GM18520 (cell line): ENCODE data around the gene TLR3.
"Not testable (repeated sequence)": the region's sequence is repeated elsewhere in the genome, so short reads cannot be mapped to it uniquely, and the experiment has no call there.

Source experiments
- ATAC-seq: cut with Tn5 transposase; IDR thresholded peaks from one replicate; pipeline ENCODE4 v1.9.1; 2021; ENCODE audit not compliant: unreplicated experiment

TLR3 gene

DNA sequence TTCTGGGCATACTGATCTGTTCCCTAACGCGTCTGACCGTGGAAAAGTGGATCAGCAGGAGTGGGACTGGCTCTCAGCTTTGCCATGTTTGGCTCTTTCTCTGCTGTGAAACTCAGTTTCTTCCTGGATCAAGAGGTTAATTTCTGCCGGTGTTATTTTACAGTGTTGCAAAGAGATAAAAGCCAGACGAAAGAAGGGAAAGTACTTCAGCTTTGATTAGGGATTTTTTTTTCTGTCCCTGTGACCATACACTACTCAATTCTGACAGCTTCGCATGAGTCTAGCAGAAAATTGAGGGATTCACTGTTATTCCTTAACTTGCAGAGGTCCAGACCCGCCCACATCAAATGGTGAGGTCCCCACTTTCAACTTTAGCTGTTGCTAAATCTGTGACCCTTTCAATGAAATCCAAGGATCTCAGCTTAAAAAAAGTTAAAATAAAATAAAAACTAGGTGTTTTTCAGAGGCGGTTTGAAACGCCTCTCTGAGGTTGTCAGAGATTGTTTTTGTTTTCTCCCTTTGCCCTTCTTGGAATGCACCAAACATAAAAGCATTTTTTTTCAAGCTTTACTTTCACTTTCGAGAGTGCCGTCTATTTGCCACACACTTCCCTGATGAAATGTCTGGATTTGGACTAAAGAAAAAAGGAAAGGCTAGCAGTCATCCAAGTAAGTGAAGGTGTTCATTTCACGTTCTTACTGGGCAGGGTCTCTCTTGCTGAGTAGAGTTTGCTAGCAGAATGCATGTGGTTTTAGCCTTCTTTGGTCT, at the start of gene TLR3:
TSS of gene TLR3 (plus strand) at position 576 of the 768 bp plus-strand sequence. CDS start 7,464 bp downstream, outside the sequence.
- ATAC-seq: no peak

GRCh38 chr4:186019269-186019668, 49.7 kb upstream of the TLR3 start:
- ATAC-seq: no peak

- ATAC-seq: no peak
Observed at GRCh38 chr4:186020106-186020792, 48.7 kb upstream of the TLR3 start.

GRCh38 chr4:186020793-186021407, 48.1 kb upstream of the TLR3 start:
- ATAC-seq: no peak

DNA sequence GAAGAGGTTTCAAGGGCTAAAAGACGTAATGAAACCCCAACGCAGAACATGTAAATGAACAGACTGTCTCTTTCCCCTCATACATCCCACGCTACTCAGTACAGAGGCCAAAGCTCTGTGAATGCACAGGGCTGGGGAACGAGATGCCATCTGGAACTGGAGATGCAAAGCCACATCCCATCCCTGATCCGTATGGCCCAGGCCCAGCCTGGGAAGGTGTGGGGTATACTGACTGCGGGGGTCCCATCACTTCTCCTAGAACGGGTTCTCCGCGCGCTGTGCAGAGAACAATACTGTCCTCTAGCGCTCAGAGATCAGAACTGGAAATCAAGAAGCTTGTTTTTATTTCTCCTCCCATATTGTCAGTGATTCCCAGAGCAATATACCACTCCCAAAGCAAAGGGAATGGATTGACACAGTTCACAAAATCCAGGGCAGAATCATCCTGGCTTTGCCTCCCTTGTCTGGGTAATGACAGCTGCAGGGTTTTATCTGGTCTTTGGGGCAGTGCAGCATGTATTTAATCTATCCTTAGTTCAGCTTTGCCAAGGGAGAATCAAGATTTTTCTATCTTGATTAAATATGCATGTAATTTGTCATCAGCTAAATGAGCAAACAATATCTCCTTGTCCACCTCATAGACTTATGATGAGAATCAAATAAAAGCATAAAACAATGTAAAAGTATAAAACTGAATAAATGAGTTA, 47.3 kb upstream of the TLR3 start:
- ATAC-seq: no peak

GRCh38 chr4:186023975-186024374, 45.0 kb upstream of the TLR3 start:
- ATAC-seq: no peak

GRCh38 chr4:186024637-186025407, 44.1 kb upstream of the TLR3 start:
- ATAC-seq: no peak

- no peak for ATAC-seq
Observed at GRCh38 chr4:186025408-186025690, 43.6 kb upstream of the TLR3 start.

DNA sequence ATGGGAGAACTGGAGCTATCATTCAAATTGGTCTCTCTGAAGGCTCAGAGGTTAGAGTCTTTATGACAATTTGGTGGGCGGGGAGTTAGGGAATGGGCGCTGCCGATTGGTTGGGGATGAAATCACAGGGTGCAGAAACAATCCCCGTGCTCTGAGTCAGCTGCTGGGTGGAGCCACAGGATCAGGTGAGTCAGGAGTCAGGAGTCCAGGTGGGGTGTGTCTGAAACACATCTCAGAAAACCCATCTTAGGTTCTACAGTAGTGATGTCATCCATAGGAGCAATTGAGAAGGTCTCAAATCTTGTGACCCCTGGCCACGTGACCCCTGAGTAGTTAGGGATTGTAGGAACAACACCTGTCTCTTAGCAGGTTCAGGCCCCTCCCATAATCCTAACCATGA, 41.6 kb upstream of the TLR3 start:
- no peak for ATAC-seq

DNA sequence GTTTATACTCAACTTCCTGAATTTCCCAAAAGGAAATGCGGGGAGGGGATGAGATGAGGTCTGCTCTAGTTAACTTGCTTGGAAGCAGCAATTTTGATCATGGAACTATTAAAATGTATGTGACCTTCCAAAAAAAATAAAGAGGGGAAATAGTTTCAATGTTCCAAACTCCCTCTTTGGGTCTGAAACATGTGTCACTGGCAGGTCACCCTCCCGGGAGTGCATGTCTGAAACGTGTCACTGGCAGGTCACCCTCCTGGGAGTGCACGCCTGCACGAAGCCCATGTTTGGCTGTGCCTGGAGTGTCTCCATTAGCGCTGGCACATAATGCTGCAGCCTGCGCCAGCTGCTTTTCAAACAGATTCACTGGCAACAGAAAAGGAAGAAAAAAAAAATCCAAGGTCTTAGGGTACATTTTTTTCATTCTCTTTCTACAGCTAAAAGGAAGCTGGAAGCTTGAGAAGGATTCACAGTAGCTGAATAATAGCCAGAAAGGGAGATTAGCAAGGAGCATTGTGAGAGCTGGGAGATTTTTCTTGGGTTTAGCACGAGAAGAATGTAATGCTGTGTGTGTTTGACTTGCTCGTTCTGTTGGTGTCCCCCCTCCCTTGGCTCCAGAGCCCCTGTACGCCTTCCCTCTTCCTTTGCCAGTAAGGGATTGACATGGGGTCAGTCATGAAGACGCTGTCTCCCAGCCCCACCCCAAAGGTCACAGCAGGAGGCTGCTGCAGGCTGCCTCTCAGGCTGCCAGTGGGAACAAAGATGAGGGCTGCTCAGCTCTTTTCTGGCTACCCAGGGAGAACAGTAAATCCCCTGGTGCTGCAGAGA, 39.2 kb upstream of the TLR3 start:
- no peak for ATAC-seq

GRCh38 chr4:186030399-186030775, 38.6 kb upstream of the TLR3 start:
- ATAC-seq: no peak

- no peak for ATAC-seq
Observed at GRCh38 chr4:186030795-186031194, 38.2 kb upstream of the TLR3 start.

GRCh38 chr4:186032259-186032658, 36.7 kb upstream of the TLR3 start:
- ATAC-seq: no peak

DNA sequence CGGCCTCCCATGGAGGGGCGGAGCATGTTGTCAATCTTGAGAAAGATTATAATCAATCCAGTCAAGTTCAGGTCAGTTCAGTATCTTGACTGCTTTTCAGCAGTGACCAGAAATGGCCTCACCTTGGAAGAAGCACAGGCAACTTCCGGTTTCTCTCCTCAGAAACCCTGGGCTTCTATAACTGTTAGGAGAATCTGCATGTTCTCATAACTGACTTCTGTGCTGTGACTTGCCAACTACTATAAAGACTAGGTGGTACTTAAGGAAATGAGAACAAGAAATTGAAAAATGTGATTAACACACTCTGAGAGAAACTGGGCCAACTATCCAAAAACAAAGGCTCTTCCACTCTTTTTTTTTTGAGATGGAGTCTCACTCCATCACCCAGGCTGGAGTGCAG, 35.9 kb upstream of the TLR3 start:
- no peak for ATAC-seq

- not testable (repeated sequence) for ATAC-seq
Observed at GRCh38 chr4:186034613-186035012, 34.3 kb upstream of the TLR3 start.

- ATAC-seq: no peak
Observed at GRCh38 chr4:186036976-186037581, 31.9 kb upstream of the TLR3 start.

GRCh38 chr4:186037692-186038658, 31.0 kb upstream of the TLR3 start:
- ATAC-seq: no peak

DNA sequence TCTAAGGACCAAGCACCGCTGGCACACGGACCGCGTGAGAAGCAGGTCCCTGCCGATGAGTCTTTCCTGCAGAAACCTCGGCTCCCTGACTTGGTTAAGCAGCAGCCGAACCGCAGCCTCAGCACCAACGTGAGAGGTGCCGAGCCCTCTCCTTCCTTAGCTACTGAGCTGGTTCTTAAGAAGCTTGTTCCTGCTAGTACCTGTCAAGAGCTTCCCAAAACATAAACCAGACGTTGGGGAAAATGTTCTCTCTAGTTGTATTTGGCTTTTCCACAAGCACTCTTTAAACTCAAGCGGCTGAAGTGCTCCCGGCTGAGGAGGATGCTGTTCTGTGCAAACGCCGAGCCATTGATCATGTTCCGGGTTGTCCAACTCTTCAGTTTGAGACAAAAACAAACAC, 29.3 kb upstream of the TLR3 start:
- ATAC-seq: no peak

DNA sequence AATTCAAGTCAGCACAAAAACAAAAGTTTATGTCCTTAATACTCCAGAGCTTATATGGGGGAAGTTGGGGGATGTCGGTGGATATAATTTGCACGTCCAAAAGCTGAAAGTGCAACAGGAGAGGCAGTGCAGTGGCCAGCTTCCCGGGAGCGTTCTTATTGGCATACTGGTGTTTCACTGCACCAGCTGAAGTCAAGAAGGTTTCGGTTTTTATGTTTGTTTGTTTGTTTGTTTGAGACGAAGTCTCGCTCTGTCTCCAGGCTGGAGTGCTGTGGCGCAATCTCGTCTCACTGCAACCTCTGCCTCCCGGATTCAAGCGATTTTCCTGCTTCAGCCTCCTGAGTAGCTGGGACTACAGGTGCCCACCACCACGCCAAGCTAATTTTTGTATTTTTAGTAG, 28.6 kb upstream of the TLR3 start:
- ATAC-seq: no peak
